NCI-H2107 (cell line): ENCODE data around the gene RAP1GAP2.
"Not testable (repeated sequence)": the region's sequence is repeated elsewhere in the genome, so short reads cannot be mapped to it uniquely, and the experiment has no call there.

ENCODE experiments used
- DNase-seq: peaks from one replicate; lab custom pipeline; 2025; lab: John Stamatoyannopoulos, UW

The RAP1GAP2 gene

DNA sequence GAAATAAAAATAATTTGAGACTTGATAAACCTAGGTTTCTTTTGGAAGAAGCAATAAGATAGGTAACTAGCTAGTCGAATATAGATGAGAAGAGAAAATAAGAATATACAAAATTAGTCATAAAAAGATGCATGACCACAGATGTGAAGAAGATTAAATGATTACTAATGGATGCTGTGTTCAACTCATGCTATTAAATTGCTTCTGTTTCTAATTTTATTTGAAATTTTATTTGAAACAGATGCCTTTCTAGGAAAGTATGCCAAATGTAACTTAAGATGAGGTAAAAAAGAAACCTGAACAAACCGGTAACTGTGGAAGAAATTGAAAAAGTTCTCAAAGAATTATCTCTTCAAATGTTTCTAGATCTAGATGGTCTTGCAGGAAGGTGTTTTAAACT is 175.6 kb downstream of the RAP1GAP2 start:
- no peak for DNase-seq

DNA sequence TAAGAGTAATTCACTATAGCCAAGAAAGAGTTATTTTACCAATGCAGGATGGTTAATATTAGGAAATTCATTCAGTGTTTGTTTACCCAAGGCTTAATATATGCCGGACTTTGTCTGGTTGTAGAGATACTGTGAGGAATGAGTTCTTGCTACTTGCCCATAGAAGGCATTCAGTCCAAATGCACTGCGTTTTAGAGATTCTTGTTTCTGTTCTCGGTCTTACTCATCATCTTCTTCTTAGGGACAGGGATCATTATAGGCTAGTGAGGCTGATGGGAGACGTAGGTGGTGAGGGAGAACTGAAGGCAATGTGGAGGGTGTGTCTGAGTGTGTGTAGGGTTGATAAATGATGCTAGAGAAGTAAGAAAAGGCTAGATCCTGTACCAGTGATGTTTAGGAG is 176.5 kb downstream of the RAP1GAP2 start:
- no peak for DNase-seq

DNA sequence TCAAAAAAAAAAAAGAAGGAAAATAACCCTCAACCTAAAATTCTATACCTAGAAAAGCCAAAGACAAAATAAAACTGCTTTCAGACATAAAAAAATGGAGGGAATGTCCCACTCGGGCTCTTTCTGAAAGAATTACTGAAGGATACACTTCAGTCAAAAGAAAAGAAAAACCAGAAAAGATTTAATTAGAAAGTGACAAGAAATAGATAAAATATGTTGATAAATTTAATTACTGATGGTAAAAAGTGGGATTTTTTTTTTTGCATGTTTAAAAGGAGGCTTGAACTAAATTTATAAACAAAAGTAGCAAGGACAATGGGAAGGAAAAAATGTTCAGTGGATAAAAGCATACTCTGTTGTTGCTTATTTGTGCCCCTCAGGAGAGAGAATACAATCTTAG is 178.1 kb downstream of the RAP1GAP2 start:
- DNase-seq: no peak

DNA sequence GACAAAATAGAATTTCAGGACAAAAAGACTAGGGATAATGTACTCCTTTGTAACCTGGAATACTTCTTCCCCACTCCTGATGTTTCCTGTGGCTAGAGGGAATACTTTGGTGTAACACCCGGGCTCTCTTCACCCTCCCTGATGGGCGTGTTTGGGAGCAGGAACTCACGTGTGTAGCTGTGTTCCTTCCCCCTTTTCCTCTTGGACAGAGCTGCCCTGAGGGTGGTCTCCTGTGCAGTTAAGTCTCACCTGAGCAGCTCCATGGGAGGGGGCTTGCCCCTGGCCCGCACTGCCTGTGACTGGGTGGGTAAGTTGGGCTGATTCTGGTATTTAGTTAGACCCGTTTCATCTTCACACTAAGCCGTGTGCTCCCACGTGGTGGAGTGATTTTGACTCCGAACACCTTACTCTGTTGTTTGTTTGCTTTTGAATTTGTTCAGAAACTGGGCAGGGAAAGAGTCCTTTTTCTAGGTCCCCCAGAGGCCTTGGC is 179.3 kb downstream of the RAP1GAP2 start:
- no peak for DNase-seq

DNA sequence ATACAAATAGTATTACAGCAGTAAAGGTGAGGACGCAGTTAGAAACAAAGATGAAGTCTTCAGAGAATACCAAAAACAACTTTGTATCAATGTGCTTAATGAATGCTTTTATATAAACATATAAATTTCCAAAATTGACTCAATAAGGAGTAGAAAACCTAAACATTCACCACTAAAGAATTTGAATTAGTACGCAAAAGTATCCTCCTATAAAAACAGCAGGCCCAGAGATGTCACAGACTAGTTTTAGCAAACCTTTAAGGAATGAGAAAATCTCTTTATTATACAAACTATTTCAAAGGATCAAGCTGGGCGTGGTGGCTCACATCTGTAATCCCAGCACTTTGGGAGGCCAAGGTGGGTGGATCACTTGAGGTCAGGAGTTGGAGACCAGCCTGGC is 180.9 kb downstream of the RAP1GAP2 start:
- no peak for DNase-seq

DNA sequence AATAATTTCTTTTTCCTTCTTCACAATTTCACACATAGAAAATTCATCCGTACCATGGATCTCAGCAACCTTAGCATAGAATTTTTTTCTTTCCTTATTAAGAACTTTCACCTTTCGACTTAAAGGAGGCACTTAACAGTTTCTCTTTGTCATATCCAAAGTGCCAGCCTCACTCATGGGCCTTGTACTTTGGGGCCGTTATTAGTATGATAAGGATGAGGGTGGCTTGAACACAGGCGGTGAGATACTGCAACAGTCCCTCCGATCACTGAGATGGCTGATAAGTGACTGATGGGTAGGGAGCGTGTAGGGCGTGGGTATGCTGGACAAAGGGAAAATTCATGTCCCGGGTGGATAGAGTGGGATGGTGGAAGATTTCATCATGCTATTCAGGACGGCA is 181.9 kb downstream of the RAP1GAP2 start:
- no peak for DNase-seq

GRCh38 chr17:2978991-2979390 is 182.8 kb downstream of the RAP1GAP2 start:
- DNase-seq: no peak

DNA sequence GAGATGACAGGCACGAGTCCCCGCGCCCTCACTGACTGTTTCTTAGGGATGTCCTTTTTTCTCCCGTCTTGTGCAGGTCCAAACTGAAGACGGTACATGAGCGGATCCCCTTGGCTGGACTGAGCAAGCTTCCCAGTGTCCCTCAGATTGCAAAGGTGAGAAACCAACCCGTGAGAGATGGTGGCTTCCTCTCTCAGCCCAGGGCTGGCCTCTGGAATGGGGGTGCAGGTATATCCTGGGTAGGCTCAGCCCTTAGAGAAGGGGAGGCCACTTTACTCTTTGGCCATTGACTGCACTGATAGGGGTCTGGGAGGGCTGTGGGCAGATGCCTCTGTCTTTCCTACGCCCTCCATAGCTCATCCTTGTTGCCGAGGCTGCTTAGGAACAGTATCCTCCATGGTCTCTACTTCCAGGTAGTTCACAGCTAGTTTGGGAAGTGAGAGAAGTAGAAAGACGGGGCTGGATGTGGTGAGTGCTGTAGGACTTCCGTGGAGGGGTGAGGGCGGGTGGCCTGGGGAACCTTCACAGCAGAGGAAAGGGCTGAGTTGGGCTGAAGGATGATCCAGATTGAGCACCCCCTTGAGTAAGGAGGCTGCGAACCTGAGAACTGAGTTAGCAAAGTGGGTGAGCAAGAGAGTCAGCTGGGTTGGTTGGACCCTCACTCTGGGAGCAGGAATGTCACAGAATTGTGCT is 184.1 kb downstream of the RAP1GAP2 start:
- no peak for DNase-seq

GRCh38 chr17:2980904-2981246 is 184.6 kb downstream of the RAP1GAP2 start:
- no peak for DNase-seq

- no peak for DNase-seq
Measured at GRCh38 chr17:2981325-2981724, 185.1 kb downstream of the RAP1GAP2 start.

GRCh38 chr17:2982854-2983253 is 186.6 kb downstream of the RAP1GAP2 start:
- DNase-seq: no peak

- DNase-seq: no peak
Measured at GRCh38 chr17:2983255-2983654, 187.0 kb downstream of the RAP1GAP2 start.

DNA sequence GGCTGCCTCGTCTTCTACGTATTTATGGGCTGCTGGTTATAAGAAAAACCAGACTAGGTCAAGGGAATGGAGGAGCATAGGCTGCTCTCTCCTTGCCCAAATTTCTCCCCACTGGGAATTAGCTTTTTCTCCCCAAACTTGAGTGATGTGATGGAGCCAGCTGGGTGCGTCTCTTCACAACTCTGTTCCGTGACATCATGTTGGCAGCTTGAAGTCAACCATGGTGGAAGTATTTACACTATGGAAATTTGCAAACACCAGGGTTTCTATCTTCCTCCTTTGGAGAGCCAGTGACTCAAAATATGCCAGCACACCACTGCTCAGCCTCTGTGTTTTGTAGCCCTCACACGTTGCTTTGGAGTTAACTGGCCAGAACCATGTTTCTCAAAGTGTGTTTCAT is 189.1 kb downstream of the RAP1GAP2 start:
- DNase-seq: no peak

DNA sequence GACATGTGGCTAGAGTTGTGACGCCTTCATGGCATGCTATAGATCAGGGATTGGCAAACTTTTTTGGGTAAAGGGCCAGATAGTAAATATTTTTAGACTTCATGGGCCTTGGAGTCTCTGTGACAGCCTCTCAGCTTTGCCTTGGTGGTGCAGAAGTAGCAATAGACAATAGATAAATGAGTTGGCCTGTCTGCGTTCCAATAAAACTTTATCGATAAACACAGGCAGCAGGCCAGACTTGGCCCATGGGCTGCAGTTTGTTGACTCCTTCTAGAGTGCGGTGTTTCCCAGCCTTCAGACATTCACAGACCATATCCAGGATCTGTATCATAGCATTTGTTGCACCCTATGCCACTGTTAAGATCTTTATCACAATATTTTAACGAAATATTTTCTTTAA is 190.7 kb downstream of the RAP1GAP2 start:
- no peak for DNase-seq

- not testable (repeated sequence) for DNase-seq
Measured at GRCh38 chr17:2989396-2989795, 193.2 kb downstream of the RAP1GAP2 start.

DNA sequence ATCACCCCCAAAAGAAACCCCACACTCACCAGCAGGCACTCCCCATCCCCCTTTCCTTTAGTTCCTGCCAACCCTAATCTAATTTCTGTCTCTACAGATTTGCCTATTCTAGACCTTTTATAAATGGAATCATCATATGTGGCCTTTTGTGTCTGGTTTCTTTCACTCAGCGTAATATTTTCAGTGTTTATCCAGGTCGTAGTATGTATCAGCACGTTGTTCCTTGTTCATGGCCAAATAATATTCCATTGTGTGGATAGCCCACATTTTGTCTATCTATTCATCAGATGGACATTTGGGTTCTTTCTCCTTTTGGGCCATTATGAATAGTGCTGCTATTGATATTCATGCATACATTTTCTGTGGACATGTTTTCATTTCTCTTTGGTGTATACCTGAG is 193.6 kb downstream of the RAP1GAP2 start:
- DNase-seq: no peak

GRCh38 chr17:2990396-2990795 is 194.2 kb downstream of the RAP1GAP2 start:
- no peak for DNase-seq

- DNase-seq: not testable (repeated sequence)
Measured at GRCh38 chr17:2991396-2992180, 195.3 kb downstream of the RAP1GAP2 start.

GRCh38 chr17:2994441-2994840 is 198.2 kb downstream of the RAP1GAP2 start:
- DNase-seq: no peak

GRCh38 chr17:2995377-2995776 is 199.1 kb downstream of the RAP1GAP2 start:
- DNase-seq: no peak

- no peak for DNase-seq
Measured at GRCh38 chr17:2995886-2996809, 199.9 kb downstream of the RAP1GAP2 start.
